ENCODE results near the gene MYO3B.

The MYO3B gene

GRCh38 chr2:170185319-170185718, 7.4 kb downstream of the MYO3B start (continued):
- TF ChIP-seq ZBTB8A (tag by site-specific recombination; IDR thresholded peaks at IDR 0.05) (no peak), ZNF548 (tag by site-specific recombination; IDR thresholded peaks at IDR 0.05) (no peak), ZNF157 (tag by site-specific recombination; IDR thresholded peaks at IDR 0.05) (no peak), GLIS2 (tag by site-specific recombination; IDR thresholded peaks at IDR 0.05) (no peak)

- POLR2A ChIA-PET: no interaction called here
- no peaks in the 10 kb centered on the region for H3K4me1 ChIP-seq (ENCODE audit: control insufficient read depth, insufficient read depth, low read length)
- CTCF ChIA-PET: interaction anchor here (0.6 kb wide), 1 partner anchor 256 kb away, joined by 5 read pairs; no protein-coding TSS in a partner anchor
- H3K27ac ChIP-seq (ENCODE audit: extremely low read depth, low read depth, low read length): no peak overlapping the region
- TF ChIP-seq GFI1B (tag by site-specific recombination; IDR thresholded peaks at IDR 0.05): no peak
- peak; percentile 71 for TF ChIP-seq BCL6B (tag by site-specific recombination; IDR thresholded peaks at IDR 0.05)
- no peak for TF ChIP-seq GLIS1 (tag by site-specific recombination; IDR thresholded peaks at IDR 0.05)
- TF ChIP-seq TCF7L2 (IDR thresholded peaks at IDR 0.05; ENCODE audit: borderline replicate concordance, low read depth, low read length): no peak
- no peak for TF ChIP-seq ZNF23 (tag by site-specific recombination; IDR thresholded peaks at IDR 0.05; ENCODE audit: borderline replicate concordance)
- H3K36me3 ChIP-seq (ENCODE audit: control insufficient read depth in 2 of 2, insufficient read depth in 1 of 2, low read length in 2 of 2): no peaks in the 10 kb centered on the region
- no peaks in the 10 kb centered on the region for H3K9me3 ChIP-seq (ENCODE audit: control insufficient read depth, insufficient read depth, low read depth, low read length)
- H3K4me3 ChIP-seq (ENCODE audit: low read depth, low read length): no peak overlapping the region
Measured at GRCh38 chr2:170189757-170190156, 11.8 kb downstream of the MYO3B start.

GRCh38 chr2:170190172-170190571, 12.2 kb downstream of the MYO3B start:
- Histone ChIP-seq H3K4me3 (ENCODE audit: low read depth, low read length) (no peak overlapping the region), H3K9me3 (ENCODE audit: control insufficient read depth, insufficient read depth, low read depth, low read length) (no peaks in the 10 kb centered on the region), H3K4me1 (ENCODE audit: control insufficient read depth, insufficient read depth, low read length) (no peaks in the 10 kb centered on the region), H3K36me3 (ENCODE audit: control insufficient read depth in 2 of 2, insufficient read depth in 1 of 2, low read length in 2 of 2) (no peaks in the 10 kb centered on the region), H3K27ac (ENCODE audit: extremely low read depth, low read depth, low read length) (no peak overlapping the region)
- no peak for TF ChIP-seq ZNF184 (tag by site-specific recombination; IDR thresholded peaks at IDR 0.05)
- no peak for TF ChIP-seq ZNF626 (tag by site-specific recombination; IDR thresholded peaks at IDR 0.05)
- no peak for TF ChIP-seq ZNF600 (tag by site-specific recombination; IDR thresholded peaks at IDR 0.05)
- TF ChIP-seq ZBTB11 (tag by site-specific recombination; conservative IDR thresholded peaks at IDR 0.05; ENCODE audit: low read depth): no peak
- TF ChIP-seq ZNF837 (tag by site-specific recombination; IDR thresholded peaks at IDR 0.05): no peak
- no peak for TF ChIP-seq ZNF214 (tag by site-specific recombination; IDR thresholded peaks at IDR 0.05; ENCODE audit: borderline replicate concordance)
- no peak for TF ChIP-seq OVOL3 (tag by site-specific recombination; IDR thresholded peaks at IDR 0.05)
- no peak for TF ChIP-seq ZNF175 (tag by site-specific recombination; IDR thresholded peaks at IDR 0.05)
- no peak for TF ChIP-seq OSR2 (tag by site-specific recombination; IDR thresholded peaks at IDR 0.05)
- no peak for TF ChIP-seq ZNF423 (tag by site-specific recombination; IDR thresholded peaks at IDR 0.05)
- no peak for TF ChIP-seq GLI2 (tag by site-specific recombination; IDR thresholded peaks at IDR 0.05; ENCODE audit: borderline replicate concordance, low read depth)
- TF ChIP-seq TRIM28 (IDR thresholded peaks at IDR 0.05; ENCODE audit: borderline replicate concordance, low read length): no peak
- no peak for TF ChIP-seq KLF9 (tag by site-specific recombination; IDR thresholded peaks at IDR 0.05; ENCODE audit: low read depth)
- no peak for TF ChIP-seq ZNF704 (tag by site-specific recombination; IDR thresholded peaks at IDR 0.05)
- TF ChIP-seq ZEB2 (tag by site-specific recombination; IDR thresholded peaks at IDR 0.05): no peak
- no peak for TF ChIP-seq WT1 (tag by site-specific recombination; IDR thresholded peaks at IDR 0.05)
- no peak for TF ChIP-seq ZSCAN23 (tag by site-specific recombination; IDR thresholded peaks at IDR 0.05)
- no peak for TF ChIP-seq ZNF48 (tag by site-specific recombination; IDR thresholded peaks at IDR 0.05)
- TF ChIP-seq ZNF585B (tag by site-specific recombination; IDR thresholded peaks at IDR 0.05): no peak
- no peak for TF ChIP-seq ZNF391 (tag by site-specific recombination; IDR thresholded peaks at IDR 0.05; ENCODE audit: borderline replicate concordance, low read depth)
- ChIA-PET CTCF (interaction anchor here (0.6 kb wide), 1 partner anchor 256 kb away, joined by 5 read pairs; no protein-coding TSS in a partner anchor), POLR2A (no interaction called here)

Measured in HEK293 (cell line).